Endothelial cell of umbilical vein (primary cell): ENCODE results near the gene VPS8. TPM values are rescaled to one million over a fixed set of nuclear protein-coding genes. Genes with fewer than 3 reads are reported as not detected.

Experiments used
- BruUV-seq: library from RNA; stranded (reverse); fragments of 400-500 nt; replicated peaks from 2 replicates; lab custom pipeline; 2021; lab: Mats Ljungman, UMichigan
- CTCF ChIA-PET: fragments of 300-600, 350-600 bp; sonication (Branson Sonifier 250); formaldehyde crosslinking; loops from one replicate; lab custom pipeline; 2021; ENCODE audit warnings: antibody characterized with exemption, inconsistent platforms; lab: Charles Lee
- POLR2A ChIA-PET: fragments of 300-600, 350-600 bp; sonication (Branson Sonifier 250); formaldehyde crosslinking; loops from one replicate; lab custom pipeline; 2021; ENCODE audit warnings: antibody characterized with exemption, inconsistent platforms; lab: Charles Lee
- DNase-seq: peaks from one replicate; pipeline ENCODE4 v3.0.0-alpha.2; 2011; ENCODE audit warnings: low read depth, low spot score
- FAIRE-seq: peaks from 2 replicates; lab custom pipeline; 2011; peaks lifted over from hg19 to GRCh38; lab: Jason Lieb, UNC
- H2AFZ ChIP-seq: 2 replicates; pipeline ENCODE4 v1.6.0; 2012; ENCODE audit warnings: low read depth, low read length, control low read depth, inconsistent platforms
- H3K27ac ChIP-seq: 2 replicates; pipeline ENCODE4 v1.5.1; 2011; ENCODE audit warnings: low read depth, mild to moderate bottlenecking, control low read depth, low read length, moderate library complexity; ENCODE audit not compliant: insufficient read depth
- H3K27me3 ChIP-seq, 2 experiments: 2 replicates each; pipeline versions ENCODE4 v1.6.0 to v1.6.1; 2011; ENCODE audit warnings: low read length in 2 of 2, mixed read lengths in 1 of 2; ENCODE audit not compliant: control insufficient read depth in 2 of 2, insufficient read depth in 2 of 2
- H3K36me3 ChIP-seq, 2 experiments: 2 replicates in 1 of 2; 3 replicates in 1 of 2; pipeline ENCODE4 v1.5.1; 2011; ENCODE audit warnings: low read length in 2 of 2, mild to moderate bottlenecking in 1 of 2, moderate library complexity in 1 of 2; ENCODE audit not compliant: control insufficient read depth in 2 of 2, insufficient read depth in 2 of 2; ENCODE audit errors: extremely low read depth in 1 of 2
- H3K4me1 ChIP-seq: 3 replicates; pipeline ENCODE4 v1.5.1; 2011; ENCODE audit warnings: mild to moderate bottlenecking, low read length; ENCODE audit not compliant: control insufficient read depth, insufficient read depth; ENCODE audit errors: extremely low read depth
- H3K4me2 ChIP-seq: 2 replicates; pipeline ENCODE4 v1.6.1; 2011; ENCODE audit warnings: low read length, control low read depth, mixed read lengths; ENCODE audit not compliant: insufficient read depth
- H3K4me3 ChIP-seq, 3 experiments: fragments of 200-600 bp in 1 of 3; sonication (generic), shearing (Covaris generic) in 1 of 3; replicated peaks in 1 of 3; 2 replicates each; pipeline ENCODE4 v1.5.1; 2011 to 2016; ENCODE audit warnings: control low read depth in 3 of 3, low read length in 3 of 3, mild to moderate bottlenecking in 2 of 3, inconsistent platforms in 1 of 3, low read depth in 1 of 3, moderate library complexity in 1 of 3; ENCODE audit not compliant: insufficient read depth in 1 of 3
- H3K79me2 ChIP-seq: 2 replicates; pipeline ENCODE4 v1.6.0; 2012; ENCODE audit warnings: low read length, inconsistent platforms; ENCODE audit not compliant: control insufficient read depth, insufficient read depth
- H3K9ac ChIP-seq: replicated peaks from 2 replicates; pipeline ENCODE3; 2011; ENCODE audit warnings: low read length, control low read depth; ENCODE audit not compliant: insufficient read depth; ENCODE audit errors: extremely low read depth
- H3K9me1 ChIP-seq: replicated peaks from 3 replicates; pipeline ENCODE4 v1.6.0; 2011; ENCODE audit warnings: mild to moderate bottlenecking, low read length; ENCODE audit not compliant: control insufficient read depth, insufficient read depth; ENCODE audit errors: extremely low read depth
- H3K9me3 ChIP-seq: replicated peaks from 2 replicates; pipeline ENCODE4 v1.5.1; 2012; ENCODE audit warnings: low read length, inconsistent platforms; ENCODE audit not compliant: control insufficient read depth, insufficient read depth
- H4K20me1 ChIP-seq: replicated peaks from 2 replicates; pipeline ENCODE3; 2011; ENCODE audit warnings: mild to moderate bottlenecking, low read length; ENCODE audit not compliant: control insufficient read depth, insufficient read depth; ENCODE audit errors: extremely low read depth
- EZH2 ChIP-seq: IDR thresholded peaks from 2 replicates; pipeline ENCODE4 v1.6.1; 2012; ENCODE audit warnings: borderline replicate concordance, low read depth, mild to moderate bottlenecking, moderate library complexity, low read length, inconsistent platforms; ENCODE audit not compliant: severe bottlenecking
- FOS ChIP-seq: IDR thresholded peaks from 2 replicates; pipeline ENCODE4 v1.6.1; 2011; ENCODE audit warnings: mild to moderate bottlenecking, low read length, moderate library complexity, borderline replicate concordance; ENCODE audit not compliant: insufficient read depth
- GATA2 ChIP-seq: IDR thresholded peaks from 2 replicates; pipeline ENCODE4 v1.7.0; 2011; ENCODE audit warnings: low read depth, mild to moderate bottlenecking, moderate library complexity, mixed read lengths, low read length; ENCODE audit not compliant: insufficient read length, insufficient read depth
- JUN ChIP-seq: IDR thresholded peaks from 2 replicates; pipeline ENCODE4 v1.6.1; 2011; ENCODE audit warnings: borderline replicate concordance, low read depth; ENCODE audit not compliant: insufficient read length, insufficient read depth
- MYC ChIP-seq: IDR thresholded peaks from one replicate; pipeline ENCODE4 v1.6.1; 2011; ENCODE audit warnings: mild to moderate bottlenecking, low read depth, low read length
- POLR2A ChIP-seq: IDR thresholded peaks from 2 replicates; pipeline ENCODE4 v1.6.1; 2012; ENCODE audit warnings: low read depth, mild to moderate bottlenecking, control low read depth, low read length
- POLR2AphosphoS5 ChIP-seq: IDR thresholded peaks from 2 replicates; pipeline ENCODE4 v1.6.1; 2012; ENCODE audit warnings: low read depth, mild to moderate bottlenecking, control low read depth, low read length, moderate library complexity; ENCODE audit not compliant: insufficient read depth
- dilution Hi-C: fragments of 300-500 bp; cut with MboI; formaldehyde crosslinking; loops from one replicate; pipeline ENCODE4 v1.15.0; 2019; ENCODE audit warnings: low sequenced_read_pairs; ENCODE audit not compliant: extremely low pct_ligation_motif_present
- intact Hi-C: fragments of 100-400 bp; cut with micrococcal nuclease; formaldehyde crosslinking; loops from one replicate; pipeline ENCODE4 v1.10.0; 2022
- polyA plus RNA-seq, 4 experiments: library from polyadenylated mRNA; depleted of rRNA in 3 of 4; stranded (reverse) in 3 of 4; unstranded in 1 of 4; fragments of >200 nt; gene quantifications; 2 replicates each; pipeline versions ENCODE4 v1.2.1 to v1.2.3, GENCODE V29; 2011 to 2012; ENCODE audit warnings: missing spikeins in 1 of 4
- total RNA-seq: library from RNA; stranded (reverse); gene quantifications from 2 replicates; pipeline ENCODE4 v1.2.3, GENCODE V29; 2021
- TF ChIP-seq, protein P1 (sequence below): IDR thresholded peaks from 2 replicates; pipeline ENCODE4 v1.6.1; 2011; ENCODE audit not compliant: insufficient read depth, insufficient read length
- TF ChIP-seq, protein P2 (sequence below), 2 donors: IDR thresholded peaks; 1 replicate in 1 of 2; 2 replicates in 1 of 2; pipeline ENCODE4 v1.5.1; 2011; ENCODE audit warnings: low read length in 2 of 2, mild to moderate bottlenecking in 2 of 2, moderate library complexity in 2 of 2, control low read depth in 1 of 2, inconsistent platforms in 1 of 2, low read depth in 1 of 2; ENCODE audit not compliant: insufficient read depth in 1 of 2; ENCODE audit errors: extremely low read depth in 1 of 2

The VPS8 gene
- total and polyA plus RNA-seq, 2 donors (not counting 3 experiments of a cell fraction or from before 2014, with no cell fraction given): 13.7 to 51.6 TPM

DNA sequence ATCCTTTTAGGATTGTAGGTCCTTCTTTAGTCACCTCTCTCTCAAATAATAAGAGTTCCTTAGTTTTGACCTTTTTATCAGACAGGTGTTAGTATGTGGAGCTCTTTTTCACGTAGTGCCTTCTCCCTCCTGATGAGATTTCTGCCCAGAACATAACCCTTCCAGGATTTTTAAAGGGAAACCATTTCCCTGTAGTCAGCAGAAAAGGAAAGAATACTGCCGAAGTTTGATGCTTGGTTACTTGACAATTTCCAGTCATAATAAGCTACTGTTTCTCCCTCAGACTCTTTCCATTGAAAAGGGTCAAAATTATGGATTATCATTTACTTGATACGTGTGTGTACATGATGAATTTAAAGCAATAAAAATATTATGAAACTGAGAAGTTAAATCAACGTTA, 73.1 kb downstream of the VPS8 start:
- FAIRE-seq: no peak
- no peak overlapping the region for H3K4me3 ChIP-seq
- no peak overlapping the region for H3K4me2 ChIP-seq
- TF ChIP-seq MYC: no peak
- no peak for TF ChIP-seq POLR2AphosphoS5
- TF ChIP-seq, protein P1, sequence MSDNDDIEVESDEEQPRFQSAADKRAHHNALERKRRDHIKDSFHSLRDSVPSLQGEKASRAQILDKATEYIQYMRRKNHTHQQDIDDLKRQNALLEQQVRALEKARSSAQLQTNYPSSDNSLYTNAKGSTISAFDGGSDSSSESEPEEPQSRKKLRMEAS: no peak
- no peak for TF ChIP-seq EZH2
- TF ChIP-seq FOS: no peak
- TF ChIP-seq POLR2A: no peak
- no peak for TF ChIP-seq JUN
- no peak for TF ChIP-seq GATA2
- TF ChIP-seq, protein P2, sequence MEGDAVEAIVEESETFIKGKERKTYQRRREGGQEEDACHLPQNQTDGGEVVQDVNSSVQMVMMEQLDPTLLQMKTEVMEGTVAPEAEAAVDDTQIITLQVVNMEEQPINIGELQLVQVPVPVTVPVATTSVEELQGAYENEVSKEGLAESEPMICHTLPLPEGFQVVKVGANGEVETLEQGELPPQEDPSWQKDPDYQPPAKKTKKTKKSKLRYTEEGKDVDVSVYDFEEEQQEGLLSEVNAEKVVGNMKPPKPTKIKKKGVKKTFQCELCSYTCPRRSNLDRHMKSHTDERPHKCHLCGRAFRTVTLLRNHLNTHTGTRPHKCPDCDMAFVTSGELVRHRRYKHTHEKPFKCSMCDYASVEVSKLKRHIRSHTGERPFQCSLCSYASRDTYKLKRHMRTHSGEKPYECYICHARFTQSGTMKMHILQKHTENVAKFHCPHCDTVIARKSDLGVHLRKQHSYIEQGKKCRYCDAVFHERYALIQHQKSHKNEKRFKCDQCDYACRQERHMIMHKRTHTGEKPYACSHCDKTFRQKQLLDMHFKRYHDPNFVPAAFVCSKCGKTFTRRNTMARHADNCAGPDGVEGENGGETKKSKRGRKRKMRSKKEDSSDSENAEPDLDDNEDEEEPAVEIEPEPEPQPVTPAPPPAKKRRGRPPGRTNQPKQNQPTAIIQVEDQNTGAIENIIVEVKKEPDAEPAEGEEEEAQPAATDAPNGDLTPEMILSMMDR (IDR thresholded peaks at IDR 0.05; ENCODE audit: extremely low read depth in 1 of 2, insufficient read depth in 1 of 2, low read depth in 1 of 2, low read length in 2 of 2): no peak
- no peak overlapping the region for H2AFZ ChIP-seq
- no peaks in the 10 kb centered on the region for H3K27me3 ChIP-seq
- dilution Hi-C loops: no loop called here
- H3K9me3 ChIP-seq: no peaks in the 10 kb centered on the region
- no peak overlapping the region for H3K9ac ChIP-seq
- CTCF ChIA-PET: interaction anchor here (1.1 to 2.2 kb wide), 2 partner anchors 10 to 291 kb away, joined by 7 to 8 read pairs; no protein-coding TSS in a partner anchor
- H4K20me1 ChIP-seq: no peaks in the 10 kb centered on the region
- no peaks in the 10 kb centered on the region for H3K4me1 ChIP-seq
- no TSS peak for BruUV-seq
- no peaks in the 10 kb centered on the region for H3K36me3 ChIP-seq
- DNase-seq: no peak
- no peaks in the 10 kb centered on the region for H3K9me1 ChIP-seq
- H3K79me2 ChIP-seq: no peaks in the 10 kb centered on the region
- H3K27ac ChIP-seq: no peak overlapping the region
- intact Hi-C loops: no loop called here
- POLR2A ChIA-PET: no interaction called here
